HFFc6 (cell line): ENCODE measurements around the gene NTM. TPM values are rescaled to one million over a fixed set of nuclear protein-coding genes. Genes with fewer than 3 reads are reported as not detected.

Experiments
- DNase-seq: peaks from one replicate; pipeline ENCODE4 v3.0.0-alpha.2; 2018
- H3K27ac Mint-ChIP-seq: 2 replicates; pipeline ENCODE4 v1.8.0; 2020; ENCODE audit warnings: mild to moderate bottlenecking, mixed read lengths
- H3K27me3 Mint-ChIP-seq: 2 replicates; pipeline ENCODE4 v1.8.0; 2021; ENCODE audit warnings: mild to moderate bottlenecking, moderate library complexity, mixed read lengths; ENCODE audit not compliant: insufficient read depth
- H3K36me3 Mint-ChIP-seq: 2 replicates; pipeline ENCODE4 v1.8.0; 2021; ENCODE audit warnings: low read depth, mixed read lengths
- H3K4me1 Mint-ChIP-seq: 2 replicates; pipeline ENCODE4 v1.8.0; 2020; ENCODE audit warnings: low read depth, mixed read lengths
- H3K4me3 Mint-ChIP-seq: 2 replicates; pipeline ENCODE4 v1.8.0; 2020; ENCODE audit warnings: mild to moderate bottlenecking, moderate library complexity, mixed read lengths
- H3K9me3 Mint-ChIP-seq: 2 replicates; pipeline ENCODE4 v1.8.0; 2020; ENCODE audit warnings: mild to moderate bottlenecking, mixed read lengths
- total RNA-seq, 6 experiments: library from RNA; stranded (reverse); fragmentation: NEBNext Ultra II Directional; extraction: Animal tissue kit (Norgen Biotek cat#: 25700); gene quantifications; 2 replicates in 1 of 6; 3 replicates in 5 of 6; pipeline ENCODE4 v1.2.3, GENCODE V29; 2021
- TF ChIP-seq, protein P1 (sequence below): fragments of 200-600 bp; sonication (generic); IDR thresholded peaks from 2 replicates; pipeline ENCODE4 v1.5.0; 2021; ENCODE audit warnings: antibody characterized with exemption, mild to moderate bottlenecking

Gene NTM
- total RNA-seq, 6 experiments from 2014 or later = 18.3 to 23.6 (median 21.7) TPM

DNA sequence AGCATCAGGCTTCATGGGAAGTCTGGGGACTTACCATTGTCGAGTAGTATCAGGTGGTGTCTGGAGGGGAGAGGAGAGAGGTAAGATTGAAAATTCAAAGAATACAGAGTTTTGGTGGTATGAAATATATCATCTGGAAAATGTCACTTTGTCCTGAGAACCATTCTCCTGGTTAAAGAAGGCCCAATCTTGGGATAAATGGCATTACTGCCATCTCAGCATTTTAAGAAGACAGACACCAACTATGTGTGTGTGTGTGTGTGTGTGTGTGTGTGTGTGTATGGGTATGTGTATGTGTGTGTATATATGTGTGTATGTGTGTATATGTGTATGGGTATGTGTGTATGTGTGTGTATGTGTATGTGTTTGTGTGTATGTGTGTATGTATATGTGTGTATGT lies 673.3 kb downstream of the NTM start:
- TF ChIP-seq, protein P1, sequence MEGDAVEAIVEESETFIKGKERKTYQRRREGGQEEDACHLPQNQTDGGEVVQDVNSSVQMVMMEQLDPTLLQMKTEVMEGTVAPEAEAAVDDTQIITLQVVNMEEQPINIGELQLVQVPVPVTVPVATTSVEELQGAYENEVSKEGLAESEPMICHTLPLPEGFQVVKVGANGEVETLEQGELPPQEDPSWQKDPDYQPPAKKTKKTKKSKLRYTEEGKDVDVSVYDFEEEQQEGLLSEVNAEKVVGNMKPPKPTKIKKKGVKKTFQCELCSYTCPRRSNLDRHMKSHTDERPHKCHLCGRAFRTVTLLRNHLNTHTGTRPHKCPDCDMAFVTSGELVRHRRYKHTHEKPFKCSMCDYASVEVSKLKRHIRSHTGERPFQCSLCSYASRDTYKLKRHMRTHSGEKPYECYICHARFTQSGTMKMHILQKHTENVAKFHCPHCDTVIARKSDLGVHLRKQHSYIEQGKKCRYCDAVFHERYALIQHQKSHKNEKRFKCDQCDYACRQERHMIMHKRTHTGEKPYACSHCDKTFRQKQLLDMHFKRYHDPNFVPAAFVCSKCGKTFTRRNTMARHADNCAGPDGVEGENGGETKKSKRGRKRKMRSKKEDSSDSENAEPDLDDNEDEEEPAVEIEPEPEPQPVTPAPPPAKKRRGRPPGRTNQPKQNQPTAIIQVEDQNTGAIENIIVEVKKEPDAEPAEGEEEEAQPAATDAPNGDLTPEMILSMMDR = no peak
- H3K27ac Mint-ChIP-seq = no peak overlapping the region
- H3K27me3 Mint-ChIP-seq = no peaks in the 10 kb centered on the region
- no peaks in the 10 kb centered on the region for H3K9me3 Mint-ChIP-seq
- peaks cover 47% of the 10 kb centered on the region for H3K4me1 Mint-ChIP-seq
- DNase-seq = no peak
- H3K4me3 Mint-ChIP-seq = no peak overlapping the region
- peaks cover 6% of the 10 kb centered on the region; the same call in 1 of the 2 replicates for H3K36me3 Mint-ChIP-seq

DNA sequence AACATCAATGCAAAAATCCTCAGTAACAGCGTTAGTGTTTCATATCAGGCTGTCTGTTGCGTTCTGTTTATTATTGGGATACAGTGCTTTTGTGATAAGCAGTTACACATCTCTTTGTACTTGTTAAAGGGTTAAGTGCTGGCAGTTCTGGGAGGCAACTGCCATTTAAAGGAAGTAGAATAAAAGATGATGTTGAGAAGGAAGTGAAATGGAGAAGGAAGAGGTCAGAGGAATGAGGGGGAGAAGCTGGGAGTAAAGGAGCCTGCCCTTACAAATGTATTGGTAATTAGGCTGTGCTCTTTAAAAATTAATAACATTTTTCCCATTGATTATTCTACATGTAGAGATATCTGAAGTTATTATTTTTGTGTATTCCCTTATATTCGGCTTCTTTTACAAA lies 674.7 kb downstream of the NTM start:
- peaks cover 6% of the 10 kb centered on the region for H3K36me3 Mint-ChIP-seq
- TF ChIP-seq, protein P1 = no peak
- H3K4me3 Mint-ChIP-seq = no peak overlapping the region
- peaks cover 42% of the 10 kb centered on the region for H3K4me1 Mint-ChIP-seq
- H3K9me3 Mint-ChIP-seq = no peaks in the 10 kb centered on the region
- DNase-seq = no peak
- H3K27me3 Mint-ChIP-seq = no peaks in the 10 kb centered on the region; the same call in 1 of the 2 replicates
- no peak overlapping the region for H3K27ac Mint-ChIP-seq

DNA sequence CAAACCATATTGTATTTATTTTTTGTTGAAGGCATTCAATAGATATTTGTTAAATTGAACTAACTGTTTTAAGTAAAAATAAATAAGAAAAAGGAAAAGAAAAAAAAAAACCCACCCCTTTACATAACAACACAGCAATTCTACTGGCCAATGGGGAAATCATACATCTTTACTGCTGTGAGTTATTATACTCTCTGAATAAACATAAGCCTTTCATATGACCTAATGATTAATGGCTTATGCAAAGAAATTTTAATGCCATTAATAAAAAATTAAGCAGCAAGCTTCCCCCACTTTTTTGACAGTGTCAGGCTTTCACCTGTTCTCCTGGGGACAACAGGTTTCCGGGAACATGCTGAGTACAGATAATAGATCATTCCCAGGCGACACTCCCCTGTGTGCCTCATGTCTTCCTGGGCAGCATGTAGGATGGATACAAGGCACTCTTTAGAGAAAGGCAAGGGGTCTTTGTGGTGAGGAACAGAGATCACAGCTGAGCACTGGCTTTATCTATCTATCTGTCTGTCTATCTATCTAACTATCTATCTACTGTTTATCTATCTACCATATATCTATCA lies 676.0 kb downstream of the NTM start:
- no peak for DNase-seq
- no peak overlapping the region for H3K27ac Mint-ChIP-seq
- TF ChIP-seq, protein P1 = no peak
- H3K36me3 Mint-ChIP-seq = peaks cover 6% of the 10 kb centered on the region
- peaks cover 48% of the 10 kb centered on the region for H3K4me1 Mint-ChIP-seq
- no peak overlapping the region for H3K4me3 Mint-ChIP-seq
- no peaks in the 10 kb centered on the region for H3K9me3 Mint-ChIP-seq
- H3K27me3 Mint-ChIP-seq = no peaks in the 10 kb centered on the region; the same call in 1 of the 2 replicates

DNA sequence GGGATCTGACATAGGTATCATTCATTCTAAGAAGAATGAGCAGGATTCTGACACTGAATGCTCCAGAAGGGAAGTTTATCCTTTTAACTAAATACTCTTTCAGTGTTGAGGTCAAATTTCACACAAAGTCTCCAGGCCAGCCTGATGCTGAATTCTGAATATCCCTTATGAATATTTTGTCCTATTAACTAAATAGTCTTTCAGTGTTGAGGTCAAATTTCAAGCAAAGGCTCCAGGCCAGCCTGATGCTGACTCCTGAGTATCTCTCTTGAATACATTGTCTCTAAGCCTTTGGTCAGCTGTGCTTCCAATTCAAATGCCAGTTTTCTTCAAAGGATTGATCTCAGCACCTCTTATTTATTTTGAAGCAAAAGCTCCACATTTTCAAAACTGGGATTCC lies 676.8 kb downstream of the NTM start:
- H3K4me3 Mint-ChIP-seq = no peak overlapping the region
- TF ChIP-seq, protein P1 = no peak
- peaks cover 6% of the 10 kb centered on the region for H3K36me3 Mint-ChIP-seq
- peaks cover 48% of the 10 kb centered on the region for H3K4me1 Mint-ChIP-seq
- H3K27me3 Mint-ChIP-seq = no peaks in the 10 kb centered on the region; the same call in 1 of the 2 replicates
- DNase-seq = no peak
- H3K9me3 Mint-ChIP-seq = no peaks in the 10 kb centered on the region
- H3K27ac Mint-ChIP-seq = no peak overlapping the region

DNA sequence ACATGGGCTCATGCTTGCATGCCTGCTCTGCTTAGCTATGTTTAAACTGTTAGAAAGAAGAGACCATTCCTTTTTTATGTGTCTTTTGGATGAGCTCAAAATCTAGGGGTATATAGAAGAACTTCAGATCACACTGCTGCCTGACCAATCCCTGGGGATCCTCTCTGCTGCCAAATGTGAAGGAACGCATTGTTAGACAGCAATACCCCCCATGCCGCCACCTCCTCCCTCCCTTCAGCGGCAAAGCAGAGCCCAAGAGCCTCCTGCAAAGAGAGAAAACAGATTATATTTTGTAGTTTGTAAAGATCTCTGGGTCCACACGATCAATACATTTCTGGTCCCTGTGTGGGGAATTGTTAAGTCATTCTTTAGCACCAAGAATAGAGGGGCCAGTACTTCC lies 677.6 kb downstream of the NTM start:
- peaks cover 55% of the 10 kb centered on the region for H3K4me1 Mint-ChIP-seq
- H3K27me3 Mint-ChIP-seq = no peaks in the 10 kb centered on the region; the same call in 1 of the 2 replicates
- no peak overlapping the region for H3K27ac Mint-ChIP-seq
- H3K36me3 Mint-ChIP-seq = peaks cover 6% of the 10 kb centered on the region
- TF ChIP-seq, protein P1 = no peak
- no peaks in the 10 kb centered on the region for H3K9me3 Mint-ChIP-seq
- no peak overlapping the region for H3K4me3 Mint-ChIP-seq
- no peak for DNase-seq
